Fibroblast of the aortic adventitia (primary cell): ENCODE data around the gene ACTN2. TPM values are rescaled to one million over a fixed set of nuclear protein-coding genes. Genes with fewer than 3 reads are reported as not detected.

Experiments
- DNase-seq: peaks from one replicate; pipeline ENCODE4 v3.0.0-alpha.2; 2010; ENCODE audit warnings: low read depth
- H3K4me3 ChIP-seq: 2 replicates; pipeline ENCODE4 v1.5.1; 2011; ENCODE audit warnings: low read depth, mild to moderate bottlenecking, control low read depth, low read length, moderate library complexity
- total RNA-seq: library from RNA; depleted of rRNA; stranded (reverse); fragments of >200 nt; gene quantifications from 2 replicates; pipeline ENCODE4 v1.2.3, GENCODE V29; 2012; ENCODE audit warnings: low replicate concordance
- TF ChIP-seq, protein P1 (sequence below): IDR thresholded peaks from 2 replicates; pipeline ENCODE4 v1.5.1; 2011; ENCODE audit warnings: mild to moderate bottlenecking, low read length, control low read depth, inconsistent platforms; ENCODE audit not compliant: insufficient read depth

Gene ACTN2
- total RNA-seq, 1 donor = 0.18 TPM

- no peak for DNase-seq
- H3K4me3 ChIP-seq = no peak overlapping the region
- TF ChIP-seq, protein P1, sequence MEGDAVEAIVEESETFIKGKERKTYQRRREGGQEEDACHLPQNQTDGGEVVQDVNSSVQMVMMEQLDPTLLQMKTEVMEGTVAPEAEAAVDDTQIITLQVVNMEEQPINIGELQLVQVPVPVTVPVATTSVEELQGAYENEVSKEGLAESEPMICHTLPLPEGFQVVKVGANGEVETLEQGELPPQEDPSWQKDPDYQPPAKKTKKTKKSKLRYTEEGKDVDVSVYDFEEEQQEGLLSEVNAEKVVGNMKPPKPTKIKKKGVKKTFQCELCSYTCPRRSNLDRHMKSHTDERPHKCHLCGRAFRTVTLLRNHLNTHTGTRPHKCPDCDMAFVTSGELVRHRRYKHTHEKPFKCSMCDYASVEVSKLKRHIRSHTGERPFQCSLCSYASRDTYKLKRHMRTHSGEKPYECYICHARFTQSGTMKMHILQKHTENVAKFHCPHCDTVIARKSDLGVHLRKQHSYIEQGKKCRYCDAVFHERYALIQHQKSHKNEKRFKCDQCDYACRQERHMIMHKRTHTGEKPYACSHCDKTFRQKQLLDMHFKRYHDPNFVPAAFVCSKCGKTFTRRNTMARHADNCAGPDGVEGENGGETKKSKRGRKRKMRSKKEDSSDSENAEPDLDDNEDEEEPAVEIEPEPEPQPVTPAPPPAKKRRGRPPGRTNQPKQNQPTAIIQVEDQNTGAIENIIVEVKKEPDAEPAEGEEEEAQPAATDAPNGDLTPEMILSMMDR = no peak
Observed at GRCh38 chr1:236718328-236718727, 32.0 kb downstream of the ACTN2 start.

DNA sequence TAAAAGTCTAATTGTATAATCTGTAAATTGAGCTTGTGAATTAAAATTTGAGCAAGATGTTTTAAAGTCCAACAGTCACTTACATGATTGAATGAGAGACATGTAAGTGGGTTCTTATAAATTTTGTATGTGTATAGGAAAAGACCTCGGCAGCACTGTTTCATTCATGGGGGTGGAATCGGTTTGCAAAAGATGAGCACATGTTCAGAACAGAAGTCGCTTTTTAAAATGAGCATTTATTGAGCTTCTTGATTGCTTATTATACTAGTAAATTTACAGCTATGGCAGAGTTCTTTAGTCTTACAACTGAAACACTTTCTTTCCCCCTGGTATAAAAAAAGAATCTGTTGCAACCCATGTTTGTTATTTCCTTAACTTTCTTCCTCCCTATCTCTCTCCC, 33.9 kb downstream of the ACTN2 start:
- no peak for DNase-seq
- H3K4me3 ChIP-seq = no peak overlapping the region
- TF ChIP-seq, protein P1 = no peak

DNA sequence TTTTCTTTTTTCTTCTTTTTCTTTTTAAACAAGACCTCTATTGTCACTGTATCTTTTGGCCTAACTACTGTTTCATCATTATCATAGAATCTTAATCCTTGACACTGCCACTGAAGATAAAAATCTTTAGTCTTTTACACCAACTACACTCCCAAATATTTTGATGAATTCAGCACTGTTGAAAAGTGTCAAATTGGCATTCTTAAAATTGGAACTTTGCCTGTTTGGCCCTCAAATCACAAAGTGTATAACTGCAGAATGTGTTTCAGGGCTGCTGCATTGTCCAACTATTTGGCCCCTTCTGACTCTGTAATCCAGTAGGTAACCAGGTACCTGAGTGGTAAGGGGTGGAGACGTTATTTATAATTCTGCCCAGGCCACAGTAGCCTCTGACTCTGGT, 34.3 kb downstream of the ACTN2 start:
- DNase-seq = no peak
- TF ChIP-seq, protein P1 = no peak
- H3K4me3 ChIP-seq = no peak overlapping the region

- TF ChIP-seq, protein P1 = no peak
- no peak overlapping the region for H3K4me3 ChIP-seq
- DNase-seq = no peak
Observed at GRCh38 chr1:236724049-236724448, 37.8 kb downstream of the ACTN2 start.

DNA sequence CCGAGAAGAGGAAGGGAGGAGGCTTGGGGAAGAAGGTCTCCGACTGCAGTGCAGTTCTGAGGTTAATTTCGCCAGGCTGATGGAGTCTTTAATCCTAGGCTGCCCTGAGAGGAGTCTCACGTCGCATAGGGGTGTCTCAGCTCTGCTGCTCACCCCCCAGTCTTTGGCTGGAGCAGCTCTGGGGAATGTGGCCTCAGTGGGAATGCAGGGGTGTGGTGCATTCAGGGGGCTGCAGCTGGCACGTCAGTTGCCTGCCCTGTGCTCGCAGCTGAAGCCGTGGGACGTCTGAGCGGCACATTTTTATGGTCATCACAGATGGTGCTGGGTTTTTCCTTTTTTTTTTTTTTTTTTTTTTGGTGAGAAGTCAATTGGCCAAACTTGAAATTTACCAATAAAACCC, 38.2 kb downstream of the ACTN2 start:
- no peak for DNase-seq
- TF ChIP-seq, protein P1 = no peak
- no peak overlapping the region for H3K4me3 ChIP-seq

DNA sequence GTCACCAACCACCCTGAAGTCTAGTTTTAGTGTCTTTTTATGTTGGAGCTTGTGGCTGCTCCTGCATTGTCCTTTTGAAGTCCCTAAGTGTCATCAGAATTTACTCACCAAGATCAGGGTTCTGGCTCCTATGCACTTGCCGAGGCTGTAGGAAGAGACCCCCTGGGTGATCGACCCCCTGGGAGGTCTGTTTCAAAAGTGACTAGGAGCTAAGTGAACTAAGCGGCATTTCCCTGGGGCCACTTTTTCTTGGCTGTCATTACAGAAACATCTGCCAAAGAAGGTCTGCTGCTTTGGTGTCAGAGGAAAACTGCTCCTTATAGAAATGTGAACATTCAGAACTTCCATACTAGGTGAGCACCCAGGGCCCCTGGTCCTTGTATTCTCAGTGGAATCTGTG, 39.4 kb downstream of the ACTN2 start:
- TF ChIP-seq, protein P1 = no peak
- no peak overlapping the region for H3K4me3 ChIP-seq
- DNase-seq = no peak

- H3K4me3 ChIP-seq = no peak overlapping the region
- no peak for DNase-seq
- TF ChIP-seq, protein P1 = no peak
Observed at GRCh38 chr1:236727521-236727920, 41.2 kb downstream of the ACTN2 start.
